Neural crest cell (in vitro differentiated cells): ENCODE data around the gene BCL6. TPM values are rescaled to one million over a fixed set of nuclear protein-coding genes. Genes with fewer than 3 reads are reported as not detected.

Experiments used
- DNase-seq: peaks from one replicate; pipeline ENCODE4 v3.0.0; 2021; ENCODE audit warnings: low read depth, mixed read lengths, low spot score
- H3K27ac Mint-ChIP-seq: one replicate; pipeline ENCODE4 v1.8.0; 2021; ENCODE audit warnings: mild to moderate bottlenecking, mixed read lengths; ENCODE audit not compliant: unreplicated experiment
- H3K27me3 Mint-ChIP-seq: 2 replicates; pipeline ENCODE4 v1.8.0; 2021; ENCODE audit warnings: low read depth, mild to moderate bottlenecking, mixed read lengths
- H3K36me3 Mint-ChIP-seq: 2 replicates; pipeline ENCODE4 v1.8.0; 2021; ENCODE audit warnings: low read depth, mild to moderate bottlenecking, mixed read lengths
- H3K4me1 Mint-ChIP-seq: 2 replicates; pipeline ENCODE4 v1.8.0; 2021; ENCODE audit warnings: mixed read lengths
- H3K4me3 Mint-ChIP-seq: one replicate; pipeline ENCODE4 v1.8.0; 2021; ENCODE audit warnings: mild to moderate bottlenecking, mixed read lengths
- H3K9me3 Mint-ChIP-seq: 2 replicates; pipeline ENCODE4 v1.8.0; 2021; ENCODE audit warnings: mixed read lengths
- CTCF ChIP-seq: fragments of 200-600 bp; sonication (generic); conservative IDR thresholded peaks from 2 replicates; pipeline ENCODE4 v1.5.0; 2021; ENCODE audit warnings: antibody characterized with exemption, mild to moderate bottlenecking
- total RNA-seq: library from RNA; stranded (reverse); gene quantifications from 2 replicates; pipeline ENCODE4 v1.2.1, GENCODE V29; 2021

The BCL6 gene
- total RNA-seq, 1 donor from 2014 or later = 6.4 TPM

GRCh38 chr3:187739561-187740332, 5.5 kb downstream of the BCL6 start:
- H3K4me1 Mint-ChIP-seq = peaks cover 47% of the 10 kb centered on the region
- peak overlapping the region; percentile 54 for H3K27ac Mint-ChIP-seq
- no peaks in the 10 kb centered on the region for H3K36me3 Mint-ChIP-seq
- H3K9me3 Mint-ChIP-seq = no peaks in the 10 kb centered on the region
- peak; percentile 95 for TF ChIP-seq CTCF
- H3K4me3 Mint-ChIP-seq = peak overlapping the region; percentile 96
- peaks cover 38% of the 10 kb centered on the region for H3K27me3 Mint-ChIP-seq
- peak; percentile 81 for DNase-seq

- TF ChIP-seq CTCF = no peak
- Mint-ChIP-seq H3K36me3 (no peaks in the 10 kb centered on the region), H3K9me3 (no peaks in the 10 kb centered on the region), H3K4me1 (peaks cover 47% of the 10 kb centered on the region), H3K27ac (peak overlapping the region; percentile 54), H3K4me3 (peak overlapping the region; percentile 96), H3K27me3 (peaks cover 35% of the 10 kb centered on the region)
- DNase-seq = no peak
These were observed 6.1 kb downstream of the BCL6 start for GRCh38 chr3:187739094-187739560.

GRCh38 chr3:187738331-187739093, 6.8 kb downstream of the BCL6 start:
- DNase-seq = peak; percentile 73
- Mint-ChIP-seq H3K27me3 (peaks cover 32% of the 10 kb centered on the region), H3K36me3 (no peaks in the 10 kb centered on the region), H3K27ac (peak overlapping the region; percentile 54), H3K4me1 (peaks cover 47% of the 10 kb centered on the region), H3K4me3 (peak overlapping the region; percentile 96), H3K9me3 (no peaks in the 10 kb centered on the region)
- TF ChIP-seq CTCF = peak; percentile 81

GRCh38 chr3:187738071-187738330, 7.3 kb downstream of the BCL6 start:
- DNase-seq = no peak
- no peak for TF ChIP-seq CTCF
- Mint-ChIP-seq H3K9me3 (no peaks in the 10 kb centered on the region), H3K4me3 (peak overlapping the region; percentile 96), H3K27ac (peak overlapping the region; percentile 70), H3K4me1 (peaks cover 47% of the 10 kb centered on the region), H3K27me3 (peaks cover 32% of the 10 kb centered on the region), H3K36me3 (no peaks in the 10 kb centered on the region)

- no peak for TF ChIP-seq CTCF
- H3K9me3 Mint-ChIP-seq = no peaks in the 10 kb centered on the region
- DNase-seq = peak; percentile 47
- H3K36me3 Mint-ChIP-seq = no peaks in the 10 kb centered on the region
- H3K27me3 Mint-ChIP-seq = peaks cover 32% of the 10 kb centered on the region
- peak overlapping the region; percentile 96 for H3K4me3 Mint-ChIP-seq
- H3K27ac Mint-ChIP-seq = peak overlapping the region; percentile 70
- H3K4me1 Mint-ChIP-seq = peaks cover 47% of the 10 kb centered on the region
These were observed 7.7 kb downstream of the BCL6 start for GRCh38 chr3:187737368-187738070.
